NCI-H446 treated with DMSO at 0.1 percent for 48 hours (cell line): ENCODE data around the gene MAST2.
"Not testable (repeated sequence)": the region's sequence is repeated elsewhere in the genome, so short reads cannot be mapped to it uniquely, and the experiment has no call there.

Experiments used
- DNase-seq: peaks from one replicate; lab custom pipeline; 2025; lab: John Stamatoyannopoulos, UW

The MAST2 gene

GRCh38 chr1:45814776-45815175, 11.4 kb downstream of the MAST2 start:
- no peak for DNase-seq

GRCh38 chr1:45815667-45816458, 12.5 kb downstream of the MAST2 start:
- DNase-seq: no peak

GRCh38 chr1:45820173-45820572, 16.8 kb downstream of the MAST2 start:
- DNase-seq: no peak

- DNase-seq: no peak
Measured at GRCh38 chr1:45820788-45821187, 17.4 kb downstream of the MAST2 start.

GRCh38 chr1:45822644-45823043, 19.2 kb downstream of the MAST2 start:
- DNase-seq: no peak

GRCh38 chr1:45824607-45825006, 21.2 kb downstream of the MAST2 start:
- no peak for DNase-seq

GRCh38 chr1:45827256-45827655, 23.8 kb downstream of the MAST2 start:
- no peak for DNase-seq

- no peak for DNase-seq
Measured at GRCh38 chr1:45828841-45829240, 25.4 kb downstream of the MAST2 start.

GRCh38 chr1:45833361-45833760, 29.9 kb downstream of the MAST2 start:
- no peak for DNase-seq

GRCh38 chr1:45834689-45835088, 31.3 kb downstream of the MAST2 start:
- DNase-seq: no peak

GRCh38 chr1:45836451-45836850, 33.0 kb downstream of the MAST2 start:
- no peak for DNase-seq

- not testable (repeated sequence) for DNase-seq
Measured at GRCh38 chr1:45836861-45837260, 33.4 kb downstream of the MAST2 start.

GRCh38 chr1:45838322-45838721, 34.9 kb downstream of the MAST2 start:
- DNase-seq: not testable (repeated sequence)

GRCh38 chr1:45840704-45841103, 37.3 kb downstream of the MAST2 start:
- no peak for DNase-seq

GRCh38 chr1:45842786-45843185, 39.4 kb downstream of the MAST2 start:
- DNase-seq: no peak

- no peak for DNase-seq
Measured at GRCh38 chr1:45843474-45843905, 40.1 kb downstream of the MAST2 start.

GRCh38 chr1:45844000-45844399, 40.6 kb downstream of the MAST2 start:
- DNase-seq: not testable (repeated sequence)

GRCh38 chr1:45846931-45847330, 43.5 kb downstream of the MAST2 start:
- no peak for DNase-seq

- no peak for DNase-seq
Measured at GRCh38 chr1:45848097-45848496, 44.7 kb downstream of the MAST2 start.

GRCh38 chr1:45848714-45849113, 45.3 kb downstream of the MAST2 start:
- no peak for DNase-seq

GRCh38 chr1:45850017-45850416, 46.6 kb downstream of the MAST2 start:
- DNase-seq: no peak

- no peak for DNase-seq
Measured at GRCh38 chr1:45854724-45855123, 51.3 kb downstream of the MAST2 start.

- no peak for DNase-seq
Measured at GRCh38 chr1:45857101-45857700, 53.8 kb downstream of the MAST2 start.
